Liver (tissue), 3 donors: ENCODE results near the gene RXFP3.

Experiments used
- ATF3 ChIP-seq: IDR thresholded peaks from 2 replicates; pipeline ENCODE4 v1.6.1; 2016; ENCODE audit warnings: antibody characterized with exemption
- CTCF ChIP-seq: fragments of 150-350 bp; IDR thresholded peaks from 2 replicates; pipeline ENCODE4 v1.5.1; 2017; ENCODE audit warnings: improper control_type of control experiment, low read depth, low read length; ENCODE audit not compliant: missing input control
- REST ChIP-seq: IDR thresholded peaks from 2 replicates; pipeline ENCODE4 v1.6.1; 2016; ENCODE audit warnings: antibody characterized with exemption, mild to moderate bottlenecking
- RXRA ChIP-seq, 2 donors: IDR thresholded peaks; 2 replicates each; pipeline ENCODE4 v1.6.1; 2017 to 2018; ENCODE audit warnings: antibody characterized with exemption in 2 of 2, mild to moderate bottlenecking in 1 of 2
- donor health status: healthy.
- donor health status: healthy.

GRCh38 chr5:33936381-33937016 lies at the start of gene RXFP3:
- TF ChIP-seq CTCF (no peak), RXRA (IDR thresholded peaks at IDR 0.05) (no peak), REST (no peak), ATF3 (no peak)
